NCI-H82 (cell line): Measurements from ENCODE around the gene ILK.
A peak's percentile ranks its signal among the peaks of the same experiment; 100 is the strongest.

Experiments
- DNase-seq: peaks from one replicate; lab custom pipeline; 2025; lab: John Stamatoyannopoulos, UW

The ILK gene

DNA sequence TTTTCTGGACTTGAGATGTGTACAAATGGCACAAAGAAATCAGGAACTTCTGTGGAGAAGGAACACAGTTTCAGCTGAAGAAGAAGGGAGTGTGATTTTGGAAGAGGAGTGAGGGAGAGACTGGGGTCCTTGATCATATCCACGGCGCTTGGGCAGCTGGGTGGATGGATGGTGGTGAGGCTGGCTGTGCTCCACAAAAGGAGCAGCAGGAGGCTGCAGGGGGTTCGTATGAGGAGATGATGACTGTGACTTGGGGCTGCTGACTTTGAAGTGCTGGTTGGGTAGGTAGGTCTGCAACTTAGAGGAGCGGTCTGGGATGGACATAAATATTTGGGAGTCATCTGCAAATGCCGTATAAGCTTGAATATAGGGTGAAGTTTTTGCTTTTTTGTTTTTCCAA is 53.4 kb downstream of the ILK start:
- peak; percentile 22 for DNase-seq

DNA sequence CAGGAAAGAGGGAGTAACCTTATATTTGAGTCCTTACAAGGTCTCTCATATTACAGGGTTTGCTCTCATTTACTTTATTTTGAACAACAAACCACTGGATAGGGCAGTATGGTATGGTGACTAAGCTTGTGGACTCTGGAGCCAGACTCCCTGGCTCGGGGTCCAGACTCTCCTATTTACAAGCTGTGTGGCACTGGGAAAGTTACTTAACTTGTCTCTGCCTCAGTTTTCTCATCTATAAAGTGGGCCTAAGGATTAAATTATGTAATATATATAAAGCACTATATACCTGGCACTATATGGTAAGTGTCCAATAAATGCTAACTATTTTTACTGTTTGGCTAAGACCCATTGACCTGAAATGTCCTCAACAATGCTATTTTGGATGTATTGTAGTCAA is 53.8 kb downstream of the ILK start:
- no peak for DNase-seq

DNA sequence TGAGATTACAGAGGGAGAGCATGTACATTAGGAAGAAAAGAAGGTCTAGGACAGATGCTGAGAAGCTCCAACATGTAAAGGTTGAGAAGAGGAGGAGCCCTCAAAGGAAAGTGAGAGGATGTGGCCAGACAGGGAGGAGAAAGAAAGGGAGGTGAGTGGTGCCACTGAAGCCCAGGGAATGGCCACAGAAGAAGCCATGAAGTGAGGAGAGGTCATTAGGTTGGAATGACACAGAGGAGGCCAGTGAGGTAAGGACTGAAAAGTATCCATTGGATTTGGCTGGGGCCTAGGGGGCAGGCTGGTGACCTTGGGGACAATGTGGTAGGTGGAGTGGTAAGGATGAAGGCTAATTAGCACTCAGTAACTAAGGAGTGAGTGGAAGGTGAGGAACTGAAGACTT is 55.1 kb downstream of the ILK start:
- DNase-seq = peak; percentile 67
